Stimulated activated CD4-positive, alpha-beta T cell treated with anti-CD3 and anti-CD28 coated beads, Interleukin-4, amount 100 ng/mL, for 24 hours (primary cell): Measurements from ENCODE around the gene KYAT1.

ENCODE experiments used
- DNase-seq: peaks from one replicate; pipeline ENCODE4 v3.0.0-alpha.2; 2020

Gene KYAT1

GRCh38 chr9:128906741-128907140 is 25.0 kb upstream of the KYAT1 start:
- no peak for DNase-seq

GRCh38 chr9:128905964-128906363 is 24.2 kb upstream of the KYAT1 start:
- DNase-seq, result no peak

- peak; percentile 25 for DNase-seq
These were observed 22.3 kb upstream of the KYAT1 start for GRCh38 chr9:128903871-128904620.

GRCh38 chr9:128903079-128903461 is 21.3 kb upstream of the KYAT1 start:
- DNase-seq, result no peak

GRCh38 chr9:128902351-128903078 is 20.8 kb upstream of the KYAT1 start:
- DNase-seq, result peak; percentile 82

- DNase-seq, result no peak
These were observed 20.1 kb upstream of the KYAT1 start for GRCh38 chr9:128901822-128902221.

GRCh38 chr9:128901379-128901778 is 19.6 kb upstream of the KYAT1 start:
- no peak for DNase-seq

GRCh38 chr9:128899566-128900322 is 18.0 kb upstream of the KYAT1 start:
- DNase-seq, result peak; percentile 22

GRCh38 chr9:128898845-128899565 is 17.3 kb upstream of the KYAT1 start:
- DNase-seq, result no peak

GRCh38 chr9:128898382-128898781 is 16.6 kb upstream of the KYAT1 start:
- no peak for DNase-seq

- no peak for DNase-seq
These were observed 13.8 kb upstream of the KYAT1 start for GRCh38 chr9:128895556-128895955.

- no peak for DNase-seq
These were observed 13.0 kb upstream of the KYAT1 start for GRCh38 chr9:128894764-128895163.

GRCh38 chr9:128893354-128893753 is 11.6 kb upstream of the KYAT1 start:
- DNase-seq, result no peak

GRCh38 chr9:128892221-128892921 is 10.6 kb upstream of the KYAT1 start:
- no peak for DNase-seq

- DNase-seq, result no peak
These were observed 9.8 kb upstream of the KYAT1 start for GRCh38 chr9:128891321-128892220.

GRCh38 chr9:128887914-128888350 is 6.2 kb upstream of the KYAT1 start:
- DNase-seq, result no peak

- DNase-seq, result no peak
These were observed 5.3 kb upstream of the KYAT1 start for GRCh38 chr9:128887049-128887448.

- DNase-seq, result no peak
These were observed 4.6 kb upstream of the KYAT1 start for GRCh38 chr9:128886211-128886891.

GRCh38 chr9:128885798-128886197 is 4.0 kb upstream of the KYAT1 start:
- no peak for DNase-seq

- no peak for DNase-seq
These were observed 3.6 kb upstream of the KYAT1 start for GRCh38 chr9:128885376-128885775.

GRCh38 chr9:128884164-128884563 is 2.4 kb upstream of the KYAT1 start:
- no peak for DNase-seq
